Measurements from ENCODE around the gene CTBP2.
A peak's percentile ranks its signal among the peaks of the same experiment; 100 is the strongest.

Gene CTBP2

GRCh38 chr10:125006188-125006680, 154.1 kb downstream of the CTBP2 start:
- H3K27ac ChIP-seq, result peak overlapping the region; percentile 93
- TF ChIP-seq CTCF (conservative IDR thresholded peaks at IDR 0.05), result no peak

GRCh38 chr10:125005312-125006187, 154.8 kb downstream of the CTBP2 start:
- TF ChIP-seq CTCF (conservative IDR thresholded peaks at IDR 0.05) (no peak), ZFX (IDR thresholded peaks at IDR 0.05) (no peak)
- no peak overlapping the region for H3K27ac ChIP-seq

- TF ChIP-seq CTCF (conservative IDR thresholded peaks at IDR 0.05), result no peak
- TF ChIP-seq ZFX (IDR thresholded peaks at IDR 0.05), result no peak
- no peak overlapping the region for H3K27ac ChIP-seq
Measured at GRCh38 chr10:125004571-125005311, 155.6 kb downstream of the CTBP2 start.

- 0 out of 2 replicates have a peak overlapping the region, but pooled peaks have one; percentile 4 for H3K27ac ChIP-seq
- TF ChIP-seq ZFX (IDR thresholded peaks at IDR 0.05) (no peak), CTCF (conservative IDR thresholded peaks at IDR 0.05) (no peak)
Measured at GRCh38 chr10:125003901-125004467, 156.4 kb downstream of the CTBP2 start.

GRCh38 chr10:125003146-125003900, 157.0 kb downstream of the CTBP2 start:
- TF ChIP-seq CTCF (conservative IDR thresholded peaks at IDR 0.05) (no peak), ZFX (IDR thresholded peaks at IDR 0.05) (no peak)
- H3K27ac ChIP-seq, result 0 out of 2 replicates have a peak overlapping the region, but pooled peaks have one; percentile 4

GRCh38 chr10:125002423-125003145, 157.8 kb downstream of the CTBP2 start:
- TF ChIP-seq CTCF (conservative IDR thresholded peaks at IDR 0.05) (no peak), ZFX (IDR thresholded peaks at IDR 0.05) (no peak)
- H3K27ac ChIP-seq, result no peak overlapping the region

All from C4-2B (cell line).